HepG2 (cell line): ENCODE data around the gene TP73. TPM values are rescaled to one million over a fixed set of nuclear protein-coding genes. Genes with fewer than 3 reads are reported as not detected.

ENCODE experiments used
- FOXM1 ChIP-seq: sonication (generic); formaldehyde crosslinking; IDR thresholded peaks from 2 replicates; pipeline ENCODE4 v1.5.0; 2020; ENCODE audit warnings: missing genetic modification reagents
- JUND ChIP-seq: sonication (generic); formaldehyde crosslinking; IDR thresholded peaks from 2 replicates; pipeline ENCODE4 v1.8.0; 2022; ENCODE audit warnings: mild to moderate bottlenecking, missing genetic modification reagents
- MLLT10 ChIP-seq: sonication (generic); formaldehyde crosslinking; IDR thresholded peaks from 2 replicates; pipeline ENCODE4 v1.4.0; 2020; ENCODE audit warnings: missing genetic modification reagents
- MXI1 ChIP-seq: IDR thresholded peaks from 3 replicates; pipeline ENCODE4 v1.6.1; 2012; ENCODE audit warnings: low read depth, low read length, inconsistent platforms, borderline replicate concordance
- NCOA2 ChIP-seq: sonication (generic); formaldehyde crosslinking; IDR thresholded peaks from 2 replicates; pipeline ENCODE4 v1.8.0; 2022; ENCODE audit warnings: inconsistent platforms
- PITX1 ChIP-seq: sonication (generic); formaldehyde crosslinking; IDR thresholded peaks from 2 replicates; pipeline ENCODE4 v1.5.1; 2020; ENCODE audit warnings: mild to moderate bottlenecking, missing genetic modification reagents
- POGZ ChIP-seq: sonication (generic); formaldehyde crosslinking; IDR thresholded peaks from 2 replicates; pipeline ENCODE4 v1.4.0; 2020; ENCODE audit warnings: mild to moderate bottlenecking, missing genetic modification reagents
- POLR2AphosphoS2 ChIP-seq: IDR thresholded peaks from 2 replicates; pipeline ENCODE4 v1.6.1; 2011; ENCODE audit warnings: low read depth, low read length, improper control_type of control experiment
- PRDM10 ChIP-seq: sonication (generic); formaldehyde crosslinking; IDR thresholded peaks from 2 replicates; pipeline ENCODE4 v1.4.0; 2020; ENCODE audit warnings: low read depth, missing genetic modification reagents
- SNAPC4 ChIP-seq: sonication (generic); formaldehyde crosslinking; IDR thresholded peaks from 2 replicates; pipeline ENCODE4 v1.4.0; 2020; ENCODE audit warnings: mild to moderate bottlenecking, missing genetic modification reagents
- TFDP1 ChIP-seq: IDR thresholded peaks from 2 replicates; pipeline ENCODE4 v1.6.1; 2016; ENCODE audit warnings: missing compliant biosample characterization, missing genetic modification reagents, borderline replicate concordance
- ZNF710 ChIP-seq: sonication (generic); formaldehyde crosslinking; IDR thresholded peaks from 2 replicates; pipeline ENCODE4 v1.5.0; 2020; ENCODE audit warnings: mild to moderate bottlenecking, missing genetic modification reagents, borderline replicate concordance
- ZNF740 ChIP-seq: sonication (generic); formaldehyde crosslinking; IDR thresholded peaks from 2 replicates; pipeline ENCODE4 v1.4.0; 2020; ENCODE audit warnings: missing genetic modification reagents
- polyA plus RNA-seq, 8 experiments: library from polyadenylated mRNA; depleted of rRNA in 3 of 8; stranded (reverse) in 7 of 8; unstranded in 1 of 8; fragments of >200 nt; fragmentation: Illumina TruSeq in 4 of 8; extraction: Trizol in 4 of 8; gene quantifications; 2 replicates each; pipeline versions ENCODE4 v1.2.1 to v1.2.3, GENCODE V29; 2011 to 2016; ENCODE audit warnings: low read depth in 4 of 8, missing spikeins in 1 of 8, mixed read lengths in 1 of 8; ENCODE audit not compliant: insufficient read depth in 1 of 8
- total RNA-seq, 5 experiments: library from RNA; depleted of rRNA; stranded (reverse); fragments of >200 nt; fragmentation: Illumina TruSeq; extraction: Trizol; gene quantifications; 2 replicates each; pipeline ENCODE4 v1.2.3, GENCODE V29; 2016; ENCODE audit warnings: low read depth in 1 of 5

Gene TP73
- total and polyA plus RNA-seq, 2 of the 13 experiments (the other 11 are each of a cell fraction or from before 2014, with no cell fraction given): 0.49 to 1.1 TPM

- TF ChIP-seq SNAPC4 (no peak), ZNF740 (CRISPR knock-in tag) (peak; percentile 77; the same call in 1 of the 2 replicates), MLLT10 (no peak), TFDP1 (CRISPR knock-in tag) (peak; percentile 50; the same call in 1 of the 2 replicates), POLR2AphosphoS2 (no peak), ZNF710 (CRISPR knock-in tag) (no peak), FOXM1 (CRISPR knock-in tag) (no peak), POGZ (CRISPR knock-in tag) (0 out of 2 replicates have a peak, but pooled peaks have one; percentile 26), PITX1 (CRISPR knock-in tag) (peak; percentile 57), NCOA2 (CRISPR knock-in tag) (no peak), PRDM10 (CRISPR knock-in tag) (no peak), MXI1 (peak; percentile 99), JUND (CRISPR knock-in tag) (no peak)
Measured at GRCh38 chr1:3668585-3669300, 16.4 kb downstream of the TP73 start (continued).
